ENCODE measurements around the gene TOB1.

Gene TOB1

GRCh38 chr17:50832267-50832863 lies 33.8 kb downstream of the TOB1 start:
- DNase-seq = no peak

- DNase-seq = peak; percentile 45
Measured at GRCh38 chr17:50831471-50831928, 34.7 kb downstream of the TOB1 start.

- DNase-seq = peak; percentile 60
Measured at GRCh38 chr17:50830994-50831393, 35.2 kb downstream of the TOB1 start.

GRCh38 chr17:50830352-50830751 lies 35.8 kb downstream of the TOB1 start:
- peak; percentile 61 for DNase-seq

GRCh38 chr17:50829332-50829731 lies 36.8 kb downstream of the TOB1 start:
- DNase-seq = no peak

- no peak for DNase-seq
Measured at GRCh38 chr17:50828508-50829170, 37.5 kb downstream of the TOB1 start.

GRCh38 chr17:50825188-50825587 lies 41.0 kb downstream of the TOB1 start:
- no peak for DNase-seq

- DNase-seq = no peak
Measured at GRCh38 chr17:50824429-50824828, 41.7 kb downstream of the TOB1 start.

- DNase-seq = no peak
Measured at GRCh38 chr17:50822550-50822949, 43.6 kb downstream of the TOB1 start.

- DNase-seq = no peak
Measured at GRCh38 chr17:50820651-50821050, 45.5 kb downstream of the TOB1 start.

GRCh38 chr17:50818921-50819657 lies 47.1 kb downstream of the TOB1 start:
- no peak for DNase-seq

- no peak for DNase-seq
Measured at GRCh38 chr17:50818261-50818660, 47.9 kb downstream of the TOB1 start.

- DNase-seq = no peak
Measured at GRCh38 chr17:50817838-50818237, 48.3 kb downstream of the TOB1 start.

GRCh38 chr17:50816771-50817751 lies 49.1 kb downstream of the TOB1 start:
- DNase-seq = no peak

GRCh38 chr17:50816271-50816670 lies 49.9 kb downstream of the TOB1 start:
- no peak for DNase-seq

- no peak for DNase-seq
Measured at GRCh38 chr17:50815400-50815799, 50.8 kb downstream of the TOB1 start.

- no peak for DNase-seq
Measured at GRCh38 chr17:50813583-50813982, 52.6 kb downstream of the TOB1 start.

Data from right kidney (tissue), 1 donor.